ENCODE results near the gene SERGEF. TPM values are rescaled to one million over a fixed set of nuclear protein-coding genes. Genes with fewer than 3 reads are reported as not detected.
A peak's percentile ranks its signal among the peaks of the same experiment; 100 is the strongest.

SERGEF gene
- total and polyA plus RNA-seq, 2 donors from 2014 or later = 33.2 to 63.0 TPM

- Histone ChIP-seq H3K36me3 (ENCODE audit: control insufficient read depth in 2 of 3, insufficient read depth in 3 of 3, low read length in 3 of 3) (no peaks in the 10 kb centered on the region), H3K27ac (ENCODE audit: low read depth in 2 of 2, low read length in 2 of 2) (no peak overlapping the region), H3K9ac (ENCODE audit: low read length in 3 of 3) (no peak overlapping the region), H3K4me3 (ENCODE audit: low read length in 3 of 3) (no peak overlapping the region), H3K9me3 (ENCODE audit: control insufficient read depth in 2 of 3, insufficient read depth in 1 of 3, low read length in 3 of 3) (no peaks in the 10 kb centered on the region), H3K27me3 (ENCODE audit: control insufficient read depth, insufficient read depth, low read length) (no peaks in the 10 kb centered on the region), H3K4me1 (ENCODE audit: control insufficient read depth in 2 of 3, insufficient read depth in 2 of 3, low read depth in 1 of 3, low read length in 3 of 3) (peaks cover 0 to 2% (median 0%) of the 10 kb centered on the region in 3 donors)
- intact Hi-C loops (cut with DNase I) = no loop called here
- FAIRE-seq (no peak), DNase-seq (no peak)
- no peak for TF ChIP-seq CTCF (IDR thresholded peaks at IDR 0.05; ENCODE audit: borderline replicate concordance, extremely low read depth, insufficient read depth)
Observed at GRCh38 chr11:17827006-17827405, 185.8 kb downstream of the SERGEF start.

- H3K4me3 ChIP-seq (ENCODE audit: low read length in 3 of 3) = no peak overlapping the region
- no peak overlapping the region for H3K9ac ChIP-seq (ENCODE audit: low read length in 3 of 3)
- TF ChIP-seq CTCF (IDR thresholded peaks at IDR 0.05; ENCODE audit: borderline replicate concordance, extremely low read depth, insufficient read depth) = no peak
- H3K27ac ChIP-seq (ENCODE audit: low read depth in 2 of 2, low read length in 2 of 2) = peak overlapping the region in 1 of 2 donors; percentile 3
- intact Hi-C loops (cut with DNase I) = no loop called here
- peaks cover 0 to 4% (median 3%) of the 10 kb centered on the region in 3 donors for H3K4me1 ChIP-seq (ENCODE audit: control insufficient read depth in 2 of 3, insufficient read depth in 2 of 3, low read depth in 1 of 3, low read length in 3 of 3)
- no peak for DNase-seq
- no peak for FAIRE-seq
- no peaks in the 10 kb centered on the region for H3K36me3 ChIP-seq (ENCODE audit: control insufficient read depth in 2 of 3, insufficient read depth in 3 of 3, low read length in 3 of 3)
- no peaks in the 10 kb centered on the region for H3K9me3 ChIP-seq (ENCODE audit: control insufficient read depth in 2 of 3, insufficient read depth in 1 of 3, low read length in 3 of 3)
- H3K27me3 ChIP-seq (ENCODE audit: control insufficient read depth, insufficient read depth, low read length) = no peaks in the 10 kb centered on the region
Observed at GRCh38 chr11:17822401-17822781, 190.5 kb downstream of the SERGEF start.

- H3K27me3 ChIP-seq (ENCODE audit: control insufficient read depth, insufficient read depth, low read length) = no peaks in the 10 kb centered on the region
- no peak for TF ChIP-seq CTCF (IDR thresholded peaks at IDR 0.05; ENCODE audit: borderline replicate concordance, extremely low read depth, insufficient read depth)
- H3K4me1 ChIP-seq (ENCODE audit: control insufficient read depth in 2 of 3, insufficient read depth in 2 of 3, low read depth in 1 of 3, low read length in 3 of 3) = peaks cover under 1 to 4% (median 3%) of the 10 kb centered on the region in 3 donors
- peak overlapping the region in 1 of 2 donors; percentile 8 for H3K27ac ChIP-seq (ENCODE audit: low read depth in 2 of 2, low read length in 2 of 2)
- no peaks in the 10 kb centered on the region for H3K36me3 ChIP-seq (ENCODE audit: control insufficient read depth in 2 of 3, insufficient read depth in 3 of 3, low read length in 3 of 3)
- H3K4me3 ChIP-seq (ENCODE audit: low read length in 3 of 3) = no peak overlapping the region
- no peak overlapping the region for H3K9ac ChIP-seq (ENCODE audit: low read length in 3 of 3)
- DNase-seq (peak in 2 of 5 donors; percentile 35 to 76), FAIRE-seq (peak; percentile 39)
- intact Hi-C loops (cut with DNase I) = no loop called here
- no peaks in the 10 kb centered on the region for H3K9me3 ChIP-seq (ENCODE audit: control insufficient read depth in 2 of 3, insufficient read depth in 1 of 3, low read length in 3 of 3)
Observed at GRCh38 chr11:17821648-17822400, 191.0 kb downstream of the SERGEF start.

All from kidney (tissue), 14 donors.